GM12875 (cell line): Measurements from ENCODE around the gene OR5H15.
"Not testable (repeated sequence)": the region's sequence is repeated elsewhere in the genome, so short reads cannot be mapped to it uniquely, and the experiment has no call there.

ENCODE experiments used
- H3K4me3 ChIP-seq: one replicate; pipeline ENCODE4 v1.5.1; 2011; ENCODE audit warnings: low read depth, low read length, control low read depth
- CTCF ChIP-seq: IDR thresholded peaks from 2 replicates; pipeline ENCODE4 v1.5.1; 2011; ENCODE audit warnings: low read depth, mild to moderate bottlenecking, control low read depth, inconsistent platforms, low read length, moderate library complexity, borderline replicate concordance; ENCODE audit not compliant: insufficient read depth

OR5H15 gene

GRCh38 chr3:98151241-98151640 lies 15.3 kb upstream of the OR5H15 start:
- no peak for TF ChIP-seq CTCF
- no peak overlapping the region for H3K4me3 ChIP-seq

- no peak overlapping the region for H3K4me3 ChIP-seq
- TF ChIP-seq CTCF = no peak
Observed at GRCh38 chr3:98171071-98171470, 4.6 kb downstream of the OR5H15 start.

GRCh38 chr3:98172621-98173020 lies 6.1 kb downstream of the OR5H15 start:
- TF ChIP-seq CTCF = no peak
- H3K4me3 ChIP-seq = no peak overlapping the region

- no peak for TF ChIP-seq CTCF
- no peak overlapping the region for H3K4me3 ChIP-seq
Observed at GRCh38 chr3:98180319-98180890, 13.9 kb downstream of the OR5H15 start.

GRCh38 chr3:98182196-98182595 lies 15.7 kb downstream of the OR5H15 start:
- H3K4me3 ChIP-seq = no peak overlapping the region
- TF ChIP-seq CTCF = no peak

- peak; percentile 24; the same call in 1 of the 2 replicates for TF ChIP-seq CTCF
- H3K4me3 ChIP-seq = no peak overlapping the region
Observed at GRCh38 chr3:98185180-98185579, 18.7 kb downstream of the OR5H15 start.

- peak; percentile 58 for TF ChIP-seq CTCF
- H3K4me3 ChIP-seq = no peak overlapping the region
Observed at GRCh38 chr3:98188545-98188944, 22.0 kb downstream of the OR5H15 start.

- not testable (repeated sequence) for H3K4me3 ChIP-seq
Observed at GRCh38 chr3:98190911-98191310, 24.4 kb downstream of the OR5H15 start.

GRCh38 chr3:98196293-98196692 lies 29.8 kb downstream of the OR5H15 start:
- H3K4me3 ChIP-seq = not testable (repeated sequence)
